Measurements from ENCODE around the gene SYS1.

Gene SYS1

DNA sequence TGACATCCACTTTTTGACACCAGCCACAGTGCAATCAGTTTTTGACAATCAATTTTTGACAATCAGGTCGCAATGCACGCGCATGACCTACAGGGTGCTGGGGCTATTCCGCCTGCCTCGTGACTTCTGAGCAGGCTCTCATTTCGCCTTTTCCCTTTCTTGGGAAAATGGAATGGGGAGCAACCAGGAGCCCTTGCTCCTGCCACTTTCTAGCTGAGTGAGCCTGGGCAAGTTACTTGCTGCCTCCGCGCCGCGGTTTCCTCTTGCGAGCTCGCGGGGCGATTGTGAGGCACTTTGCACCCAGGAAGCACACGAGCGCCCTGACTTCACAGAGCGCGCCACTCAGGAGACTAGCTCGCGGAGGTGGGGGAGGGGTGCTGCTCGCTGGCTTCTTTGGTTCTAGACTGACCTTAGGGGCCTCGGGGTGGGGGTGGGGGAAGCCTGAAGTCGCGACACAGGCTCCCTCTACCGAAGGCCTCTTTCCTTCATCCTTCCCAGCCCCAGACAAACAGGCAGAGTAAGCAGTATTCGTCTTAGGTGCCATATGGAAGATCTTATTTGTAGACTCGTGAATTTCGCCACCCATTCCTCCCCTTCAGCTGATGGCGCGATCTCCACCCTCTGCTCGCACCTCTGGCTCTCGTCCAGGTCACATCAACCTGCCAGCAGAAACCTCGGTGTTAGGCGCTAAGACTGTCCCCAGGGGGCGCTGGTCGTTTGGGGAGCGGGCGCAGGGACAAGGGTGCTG, 10.6 kb downstream of the SYS1 start:
- Histone ChIP-seq H3K4me1 (ENCODE audit: control insufficient read depth, insufficient read depth, low read length) (peaks cover 7% of the 10 kb centered on the region), H3K27me3 (ENCODE audit: control insufficient read depth, insufficient read depth, low read length) (no peaks in the 10 kb centered on the region), H3K36me3 (ENCODE audit: insufficient read depth, low read length) (peaks cover 2% of the 10 kb centered on the region), H3K4me2 (ENCODE audit: low read length) (peak overlapping the region; percentile 83), H3K4me3 (ENCODE audit: low read length) (peak overlapping the region; percentile 67), H3K9me3 (replicated peaks; ENCODE audit: low read length) (no peaks in the 10 kb centered on the region), H3K9ac (ENCODE audit: low read depth, low read length) (peak overlapping the region; percentile 35)

DNA sequence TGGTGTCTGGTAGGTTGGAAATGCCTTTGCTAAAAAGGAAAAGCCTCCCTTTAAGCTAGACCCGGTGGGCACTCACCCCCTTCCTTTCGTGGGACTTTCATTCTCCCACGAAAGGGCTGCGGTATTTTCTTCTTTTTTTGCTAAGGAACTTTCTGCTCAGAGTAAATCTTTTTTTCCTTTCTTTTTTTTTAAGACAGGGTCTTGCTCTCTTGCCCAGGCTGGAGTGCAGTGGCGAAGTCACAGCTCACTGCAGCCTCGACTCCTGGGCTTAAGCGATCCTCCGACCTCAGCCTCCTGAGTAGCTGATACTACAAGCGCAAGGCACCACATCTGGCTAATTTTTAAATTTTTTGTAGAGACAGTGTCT, 11.1 kb downstream of the SYS1 start:
- Histone ChIP-seq H3K36me3 (ENCODE audit: insufficient read depth, low read length) (no peaks in the 10 kb centered on the region), H3K4me1 (ENCODE audit: control insufficient read depth, insufficient read depth, low read length) (peaks cover 7% of the 10 kb centered on the region), H3K4me2 (ENCODE audit: low read length) (peak overlapping the region; percentile 83), H3K9me3 (replicated peaks; ENCODE audit: low read length) (no peaks in the 10 kb centered on the region), H3K27me3 (ENCODE audit: control insufficient read depth, insufficient read depth, low read length) (no peaks in the 10 kb centered on the region), H3K9ac (ENCODE audit: low read depth, low read length) (no peak overlapping the region), H3K4me3 (ENCODE audit: low read length) (no peak overlapping the region)

DNA sequence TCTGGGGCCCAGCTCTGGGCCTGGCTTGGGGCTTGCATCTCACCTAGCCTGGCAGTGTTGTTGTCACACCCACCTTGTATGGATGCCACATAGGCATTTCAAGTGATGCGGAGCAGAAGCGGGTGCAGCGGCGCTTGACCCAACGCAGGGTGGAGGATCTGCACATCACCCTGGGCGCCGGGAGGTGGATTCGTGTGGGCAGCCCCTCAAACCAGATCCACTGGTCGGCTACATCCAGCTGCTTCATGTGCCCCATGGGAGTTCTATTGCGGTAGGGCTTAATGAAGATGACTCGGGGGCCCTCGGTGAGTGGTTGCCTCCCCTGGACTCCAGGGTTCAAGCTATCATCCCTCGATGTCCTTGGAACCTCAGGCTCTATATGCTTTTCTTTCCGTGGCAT, 12.0 kb downstream of the SYS1 start:
- no peaks in the 10 kb centered on the region for H3K36me3 ChIP-seq (ENCODE audit: insufficient read depth, low read length)

DNA sequence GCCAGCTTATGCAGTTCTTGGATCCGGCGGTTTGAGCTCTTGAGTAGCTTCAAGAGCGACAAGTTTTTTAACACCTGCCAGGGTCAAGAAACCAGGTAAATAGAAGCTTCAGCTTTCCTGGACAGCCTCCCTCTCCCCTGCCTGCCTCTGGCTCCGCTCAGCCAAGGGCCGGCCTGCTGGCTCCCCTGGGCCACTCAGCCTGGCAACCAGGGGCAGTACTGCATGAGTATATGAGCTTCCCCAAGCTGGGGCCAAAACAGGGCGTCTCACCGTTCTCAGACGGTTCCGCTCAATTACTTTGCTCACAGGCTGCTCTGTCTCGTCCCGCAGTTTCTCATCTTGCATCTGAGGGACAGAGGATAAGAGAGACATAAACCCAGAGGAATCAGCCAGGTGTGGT, 14.3 kb downstream of the SYS1 start:
- Histone ChIP-seq H3K36me3 (ENCODE audit: insufficient read depth, low read length) (no peaks in the 10 kb centered on the region), H3K27me3 (ENCODE audit: control insufficient read depth, insufficient read depth, low read length) (no peaks in the 10 kb centered on the region), H3K9ac (ENCODE audit: low read depth, low read length) (no peak overlapping the region), H3K4me3 (ENCODE audit: low read length) (no peak overlapping the region), H3K4me2 (ENCODE audit: low read length) (no peak overlapping the region), H3K4me1 (ENCODE audit: control insufficient read depth, insufficient read depth, low read length) (peaks cover 7% of the 10 kb centered on the region), H3K9me3 (replicated peaks; ENCODE audit: low read length) (no peaks in the 10 kb centered on the region)

More for the DNA sequence above, 12.0 kb downstream of the SYS1 start:
- Histone ChIP-seq H3K4me2 (ENCODE audit: low read length) (no peak overlapping the region), H3K9ac (ENCODE audit: low read depth, low read length) (no peak overlapping the region), H3K9me3 (replicated peaks; ENCODE audit: low read length) (no peaks in the 10 kb centered on the region), H3K4me3 (ENCODE audit: low read length) (no peak overlapping the region), H3K4me1 (ENCODE audit: control insufficient read depth, insufficient read depth, low read length) (peaks cover 7% of the 10 kb centered on the region), H3K27me3 (ENCODE audit: control insufficient read depth, insufficient read depth, low read length) (no peaks in the 10 kb centered on the region)

DNA sequence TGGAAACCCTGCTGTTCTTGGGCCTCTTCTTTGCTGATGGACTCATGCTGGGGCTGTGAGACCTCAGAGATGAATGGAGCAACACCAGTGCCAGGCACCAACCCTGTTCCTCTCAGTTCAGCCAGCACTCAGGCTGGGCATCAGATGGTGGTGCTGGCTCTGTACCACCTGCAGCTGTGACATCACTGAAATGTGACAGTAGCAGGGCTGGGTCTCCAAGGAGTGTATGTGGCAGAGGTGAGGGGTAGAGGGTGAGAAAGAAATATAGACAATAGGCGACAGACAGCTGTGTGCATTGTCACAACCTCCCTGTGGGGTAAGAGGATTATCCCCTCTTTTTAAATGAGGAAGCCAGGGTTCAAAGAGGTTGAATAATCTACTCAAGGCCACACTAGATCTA, 15.2 kb downstream of the SYS1 start, which contains the start of gene TP53TG5:
TP53TG5 (minus strand) TSS at position 135 of the 400 bp plus-strand sequence; CDS start at position 46, 89 bp downstream.
- no peaks in the 10 kb centered on the region for H3K36me3 ChIP-seq (ENCODE audit: insufficient read depth, low read length)
- no peak within 1 kb of the TSS for H3K9ac ChIP-seq (ENCODE audit: low read depth, low read length)
- no peaks in the 10 kb centered on the region for H3K27me3 ChIP-seq (ENCODE audit: control insufficient read depth, insufficient read depth, low read length)
- peaks cover 5% of the 10 kb centered on the region for H3K4me1 ChIP-seq (ENCODE audit: control insufficient read depth, insufficient read depth, low read length)
- no peaks in the 10 kb centered on the region for H3K9me3 ChIP-seq (replicated peaks; ENCODE audit: low read length)
- H3K4me2 ChIP-seq (ENCODE audit: low read length) = no peak within 1 kb of the TSS
- H3K4me3 ChIP-seq (ENCODE audit: low read length) = no peak within 1 kb of the TSS

DNA sequence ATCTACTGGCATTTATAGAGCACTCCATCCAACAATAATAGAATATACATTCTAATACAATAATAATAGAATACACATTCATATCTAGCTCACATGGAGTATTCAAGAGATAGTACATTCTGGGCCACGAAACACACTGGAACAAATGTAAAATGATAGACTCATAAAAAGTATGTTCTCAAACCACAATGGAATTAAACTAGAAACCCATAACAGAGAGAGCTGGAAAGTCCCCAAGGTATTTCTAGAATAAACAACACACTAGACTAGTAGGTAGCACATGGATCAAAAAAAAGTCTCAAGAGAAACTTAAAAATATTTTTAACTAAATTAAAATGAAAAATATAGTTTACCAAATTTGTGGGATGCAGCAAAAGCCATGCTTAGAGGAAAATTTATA, 24.3 kb downstream of the SYS1 start:
- Histone ChIP-seq H3K27me3 (ENCODE audit: control insufficient read depth, insufficient read depth, low read length) (no peaks in the 10 kb centered on the region), H3K4me1 (ENCODE audit: control insufficient read depth, insufficient read depth, low read length) (peaks cover 2% of the 10 kb centered on the region), H3K4me2 (ENCODE audit: low read length) (no peak overlapping the region), H3K9ac (ENCODE audit: low read depth, low read length) (no peak overlapping the region), H3K36me3 (ENCODE audit: insufficient read depth, low read length) (no peaks in the 10 kb centered on the region), H3K9me3 (replicated peaks; ENCODE audit: low read length) (no peaks in the 10 kb centered on the region), H3K4me3 (ENCODE audit: low read length) (no peak overlapping the region)

DNA sequence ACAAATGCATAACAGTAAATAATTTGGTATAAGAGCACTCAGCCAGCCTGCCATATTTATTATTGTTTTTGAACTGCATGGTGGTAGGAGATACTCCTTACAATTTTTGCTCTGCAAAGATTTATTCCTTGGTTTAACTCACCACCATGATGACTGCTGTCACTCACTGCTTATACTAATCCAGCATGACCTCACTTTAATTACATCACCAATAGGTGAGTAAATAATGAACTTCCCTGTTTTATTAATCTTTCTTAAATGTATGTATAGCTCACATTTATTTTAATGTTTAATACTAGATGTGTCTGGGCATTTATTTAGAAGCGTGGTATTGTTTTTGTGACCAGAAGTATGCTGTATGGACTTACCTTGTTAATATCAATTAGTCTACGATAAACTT, 28.0 kb downstream of the SYS1 start:
- H3K27me3 ChIP-seq (ENCODE audit: control insufficient read depth, insufficient read depth, low read length) = no peaks in the 10 kb centered on the region
- H3K36me3 ChIP-seq (ENCODE audit: insufficient read depth, low read length) = no peaks in the 10 kb centered on the region
- H3K9ac ChIP-seq (ENCODE audit: low read depth, low read length) = no peak overlapping the region
- H3K4me3 ChIP-seq (ENCODE audit: low read length) = no peak overlapping the region
- no peaks in the 10 kb centered on the region for H3K9me3 ChIP-seq (replicated peaks; ENCODE audit: low read length)
- H3K4me1 ChIP-seq (ENCODE audit: control insufficient read depth, insufficient read depth, low read length) = no peaks in the 10 kb centered on the region
- H3K4me2 ChIP-seq (ENCODE audit: low read length) = no peak overlapping the region

DNA sequence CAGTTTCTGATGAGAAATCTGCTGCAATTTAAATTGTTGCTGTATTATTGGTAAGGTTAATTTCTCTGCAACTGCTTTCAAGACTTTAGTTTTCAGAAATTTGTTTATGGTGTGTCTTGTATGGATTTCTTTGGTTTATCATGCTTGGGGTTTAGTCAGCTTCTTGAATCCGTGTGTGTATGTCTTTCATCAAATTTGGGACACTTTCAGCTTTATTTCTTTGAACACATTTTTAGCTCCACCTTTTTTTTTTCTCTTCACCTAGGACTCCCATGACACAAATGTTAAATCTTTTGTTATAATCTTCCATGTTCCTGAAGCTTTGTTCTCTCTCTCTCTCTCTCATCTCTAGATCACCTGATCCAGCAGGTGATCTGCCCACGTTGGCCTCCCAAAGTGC, 28.6 kb downstream of the SYS1 start:
- H3K4me1 ChIP-seq (ENCODE audit: control insufficient read depth, insufficient read depth, low read length) = no peaks in the 10 kb centered on the region
- no peaks in the 10 kb centered on the region for H3K36me3 ChIP-seq (ENCODE audit: insufficient read depth, low read length)
- no peaks in the 10 kb centered on the region for H3K9me3 ChIP-seq (replicated peaks; ENCODE audit: low read length)
- no peak overlapping the region for H3K9ac ChIP-seq (ENCODE audit: low read depth, low read length)
- H3K27me3 ChIP-seq (ENCODE audit: control insufficient read depth, insufficient read depth, low read length) = no peaks in the 10 kb centered on the region
- H3K4me2 ChIP-seq (ENCODE audit: low read length) = no peak overlapping the region
- no peak overlapping the region for H3K4me3 ChIP-seq (ENCODE audit: low read length)

DNA sequence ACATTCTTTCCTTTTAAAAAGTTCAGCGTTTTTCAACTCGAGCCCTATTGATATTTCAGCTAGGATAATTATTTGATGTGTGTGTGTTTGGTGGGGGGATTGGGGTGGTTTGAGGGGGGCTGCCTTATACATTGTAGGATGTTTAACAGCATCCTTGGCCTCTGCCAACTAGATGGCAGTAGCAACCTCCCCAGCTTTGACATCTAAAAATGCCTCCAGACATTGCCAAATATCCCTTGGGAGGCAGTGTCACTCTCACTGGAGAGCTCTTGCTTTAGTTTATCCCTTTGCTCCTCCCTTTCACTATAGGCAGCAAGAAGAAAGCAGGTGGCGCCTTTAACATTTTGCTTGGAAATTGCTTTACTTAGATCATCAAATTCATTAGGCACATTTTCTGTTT, 29.8 kb downstream of the SYS1 start:
- Histone ChIP-seq H3K9ac (ENCODE audit: low read depth, low read length) (no peak overlapping the region), H3K4me2 (ENCODE audit: low read length) (no peak overlapping the region), H3K36me3 (ENCODE audit: insufficient read depth, low read length) (no peaks in the 10 kb centered on the region), H3K4me3 (ENCODE audit: low read length) (no peak overlapping the region), H3K9me3 (replicated peaks; ENCODE audit: low read length) (no peaks in the 10 kb centered on the region), H3K4me1 (ENCODE audit: control insufficient read depth, insufficient read depth, low read length) (no peaks in the 10 kb centered on the region), H3K27me3 (ENCODE audit: control insufficient read depth, insufficient read depth, low read length) (no peaks in the 10 kb centered on the region)

DNA sequence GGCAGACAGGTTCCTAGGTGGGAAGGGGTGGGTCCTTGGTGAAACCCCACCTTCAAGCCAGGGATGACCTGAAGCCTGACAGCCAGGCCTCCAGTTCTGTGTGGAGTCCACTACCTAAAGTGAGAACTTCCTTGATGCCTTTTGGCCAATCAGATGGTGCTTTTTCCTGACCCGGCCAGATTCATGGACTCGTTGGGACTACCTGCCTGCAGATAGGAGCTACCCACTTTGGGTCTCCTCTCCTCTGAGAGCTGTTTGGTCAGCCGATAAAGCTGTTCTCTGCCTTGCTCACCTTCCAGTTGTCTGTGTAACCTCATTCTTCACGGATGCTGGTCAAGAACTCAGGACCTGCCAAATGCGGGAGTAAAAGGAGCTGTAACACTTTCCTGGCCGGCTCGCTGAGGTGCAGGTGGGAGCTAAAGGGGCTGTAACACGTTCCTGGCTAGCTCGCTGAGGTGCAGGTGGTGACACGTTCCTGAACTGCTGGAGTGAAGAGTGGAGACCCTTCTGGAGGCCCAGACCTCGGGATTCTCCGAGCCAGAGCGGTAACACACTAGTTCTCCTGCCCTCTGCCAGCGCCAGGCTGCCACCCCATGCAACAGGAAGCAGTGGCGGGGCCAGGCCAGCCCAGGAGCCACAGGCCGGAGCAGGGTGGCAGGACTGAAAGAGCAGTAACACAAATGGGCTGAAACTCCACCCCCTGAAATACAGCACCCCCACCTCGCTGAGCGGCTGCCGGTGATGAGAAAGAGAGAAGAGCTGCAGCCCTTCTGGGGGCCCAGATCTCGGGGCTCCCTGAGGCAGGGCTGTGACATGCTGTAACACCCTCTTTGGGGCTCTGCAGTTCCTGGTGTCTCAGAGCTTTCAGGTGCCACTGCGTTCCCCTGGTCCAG, 31.5 kb downstream of the SYS1 start:
- Histone ChIP-seq H3K4me1 (ENCODE audit: control insufficient read depth, insufficient read depth, low read length) (no peaks in the 10 kb centered on the region), H3K27me3 (ENCODE audit: control insufficient read depth, insufficient read depth, low read length) (no peaks in the 10 kb centered on the region), H3K4me2 (ENCODE audit: low read length) (no peak overlapping the region), H3K9ac (ENCODE audit: low read depth, low read length) (no peak overlapping the region), H3K9me3 (replicated peaks; ENCODE audit: low read length) (no peaks in the 10 kb centered on the region), H3K36me3 (ENCODE audit: insufficient read depth, low read length) (no peaks in the 10 kb centered on the region), H3K4me3 (ENCODE audit: low read length) (no peak overlapping the region)

DNA sequence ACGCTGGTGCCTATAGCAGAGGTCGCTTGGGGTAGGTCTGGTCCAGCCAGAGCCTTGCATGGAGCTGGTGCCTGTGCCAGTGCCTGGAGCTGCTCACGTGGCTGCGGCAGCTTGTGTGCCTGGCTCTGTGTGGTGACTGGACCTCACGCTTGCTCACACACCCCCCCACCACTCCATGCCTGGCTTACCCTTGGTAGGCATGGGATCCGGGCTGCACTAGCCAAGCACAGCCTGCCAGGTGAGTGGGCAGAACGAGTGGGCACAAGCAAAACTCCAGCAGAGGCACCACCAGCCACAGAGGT, 32.1 kb downstream of the SYS1 start:
- H3K9ac ChIP-seq (ENCODE audit: low read depth, low read length) = no peak overlapping the region
- no peaks in the 10 kb centered on the region for H3K36me3 ChIP-seq (ENCODE audit: insufficient read depth, low read length)
- no peak overlapping the region for H3K4me2 ChIP-seq (ENCODE audit: low read length)
- H3K4me1 ChIP-seq (ENCODE audit: control insufficient read depth, insufficient read depth, low read length) = no peaks in the 10 kb centered on the region
- H3K27me3 ChIP-seq (ENCODE audit: control insufficient read depth, insufficient read depth, low read length) = no peaks in the 10 kb centered on the region
- H3K4me3 ChIP-seq (ENCODE audit: low read length) = no peak overlapping the region
- H3K9me3 ChIP-seq (replicated peaks; ENCODE audit: low read length) = no peaks in the 10 kb centered on the region

DNA sequence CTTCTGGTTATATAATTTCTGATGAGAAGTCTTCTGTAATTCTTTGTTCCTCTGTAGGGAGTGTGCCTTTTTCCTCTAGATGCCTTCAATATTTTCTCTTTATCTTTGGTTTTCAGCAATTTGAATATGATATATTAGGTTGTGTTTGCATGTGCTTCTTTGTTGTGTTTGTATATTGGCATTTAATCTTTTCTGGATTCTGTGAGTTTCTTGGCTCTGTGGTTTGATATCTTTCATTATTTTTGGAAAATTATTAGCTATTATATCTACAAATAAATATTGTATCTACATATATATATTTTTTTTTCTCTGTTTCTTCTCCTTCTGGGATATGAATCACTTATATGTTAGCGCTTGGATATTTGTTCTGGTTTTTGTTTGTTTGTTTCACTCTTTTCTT, 36.1 kb downstream of the SYS1 start:
- Histone ChIP-seq H3K4me3 (ENCODE audit: low read length) (no peak overlapping the region), H3K9ac (ENCODE audit: low read depth, low read length) (no peak overlapping the region), H3K9me3 (replicated peaks; ENCODE audit: low read length) (no peaks in the 10 kb centered on the region), H3K4me1 (ENCODE audit: control insufficient read depth, insufficient read depth, low read length) (no peaks in the 10 kb centered on the region), H3K4me2 (ENCODE audit: low read length) (no peak overlapping the region), H3K27me3 (ENCODE audit: control insufficient read depth, insufficient read depth, low read length) (no peaks in the 10 kb centered on the region), H3K36me3 (ENCODE audit: insufficient read depth, low read length) (no peaks in the 10 kb centered on the region)

All from skeletal muscle satellite cell (primary cell).